NCI-H1417 treated with DMSO at 0.1 percent for 48 hours (cell line): ENCODE results near the gene PMM1.

Source experiments
- DNase-seq: peaks from one replicate; lab custom pipeline; 2025; lab: John Stamatoyannopoulos, UW

The PMM1 gene

DNA sequence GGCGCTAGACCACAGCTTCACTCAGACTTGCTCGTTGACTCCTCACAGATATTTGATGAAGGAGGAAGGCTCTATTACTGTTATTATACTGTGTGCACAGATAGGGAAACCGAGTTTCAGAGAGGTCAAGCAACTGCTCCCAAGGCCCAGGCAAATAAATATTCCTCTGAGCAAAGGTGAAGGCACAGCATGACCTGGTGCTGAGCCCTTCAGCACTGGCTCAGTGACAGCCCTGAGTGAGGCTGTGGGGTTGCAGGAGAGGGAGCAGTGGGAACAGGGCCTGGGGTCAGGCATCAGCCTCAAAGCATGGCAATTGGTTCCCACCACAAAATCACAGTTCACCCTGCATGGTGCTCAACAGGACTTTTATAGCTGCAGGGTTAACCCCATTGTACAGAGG, 52.4 kb downstream of the PMM1 start:
- DNase-seq, result no peak

DNA sequence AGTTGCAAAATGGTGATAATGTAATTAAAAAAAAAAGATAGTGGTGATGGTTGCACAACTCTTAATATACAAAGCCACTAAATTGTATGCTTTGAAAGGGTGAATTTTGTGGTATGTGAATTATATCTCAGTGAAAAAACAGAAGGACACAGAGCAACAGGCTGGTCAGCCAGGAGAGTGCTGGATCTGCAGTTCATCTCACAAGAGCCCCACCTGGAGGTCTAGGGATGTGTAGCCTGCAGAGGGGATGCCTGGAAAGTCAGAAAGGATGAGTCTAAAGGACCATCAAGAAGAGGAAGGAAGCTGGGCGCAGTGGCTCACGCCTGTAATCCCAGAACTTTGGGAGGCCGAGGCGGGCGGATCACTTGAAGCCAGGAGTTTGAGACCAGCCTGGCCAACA, 54.4 kb downstream of the PMM1 start:
- no peak for DNase-seq

DNA sequence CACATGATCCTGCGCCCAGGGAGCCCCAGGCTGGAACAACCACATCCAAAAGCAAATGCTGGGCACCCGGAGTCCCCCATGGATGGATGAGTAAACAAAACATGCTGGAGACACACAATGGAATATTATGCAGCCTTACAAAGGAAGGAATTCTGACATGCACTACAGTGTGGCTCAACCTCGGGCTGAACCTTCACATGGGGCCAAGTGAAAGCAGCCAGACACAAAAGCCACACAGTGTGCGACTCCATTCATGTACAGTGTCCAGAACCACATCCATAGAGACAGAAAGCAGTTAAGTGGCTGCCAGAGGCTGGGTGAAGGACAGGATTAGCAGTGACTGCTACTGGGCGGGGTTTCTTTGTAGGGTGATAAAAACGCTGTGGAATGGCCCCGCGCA, 55.4 kb downstream of the PMM1 start:
- DNase-seq, result no peak

DNA sequence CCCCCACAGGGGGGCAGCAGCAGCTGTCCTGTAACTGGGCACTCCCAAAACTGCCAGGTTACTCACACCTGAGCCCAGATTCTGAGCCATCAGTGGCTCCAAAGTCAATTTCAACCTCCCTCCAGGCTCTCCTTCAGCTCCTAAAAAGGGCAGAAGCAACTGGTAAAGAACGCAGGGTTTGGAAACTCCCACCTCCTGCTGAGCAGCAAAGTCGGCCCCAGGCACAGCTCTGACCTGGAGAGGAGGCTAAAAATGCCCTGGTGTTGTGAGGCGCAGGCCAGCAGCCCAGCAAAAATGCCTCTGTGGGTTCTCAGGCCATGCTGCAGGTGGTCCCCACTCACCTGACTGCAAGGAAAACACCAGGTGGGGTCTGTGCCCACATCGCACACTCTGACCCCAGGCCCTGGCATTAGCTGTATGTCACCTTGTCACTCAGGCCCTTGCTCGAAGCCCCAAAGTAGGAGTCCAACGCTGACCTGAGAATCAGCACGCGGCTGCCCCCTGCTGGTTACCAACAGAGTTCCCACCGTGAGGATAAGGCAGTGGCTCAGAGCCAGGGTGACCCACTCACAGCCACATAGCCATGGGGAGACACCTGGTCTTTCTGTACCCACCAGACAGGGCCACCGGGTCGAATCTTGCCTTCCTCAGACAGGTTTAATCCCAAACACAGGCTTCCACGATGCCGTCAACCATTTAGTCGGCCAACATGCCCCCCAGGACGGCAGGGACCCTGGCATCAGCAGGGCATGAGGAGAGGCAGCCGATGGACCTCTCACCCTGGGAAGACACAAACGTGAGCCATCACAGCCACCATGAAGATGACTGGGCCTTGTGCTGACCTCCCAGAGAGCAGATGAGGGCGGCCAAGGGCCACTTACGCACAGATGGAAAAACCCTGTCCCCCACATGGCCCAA, 56.5 kb downstream of the PMM1 start:
- no peak for DNase-seq

DNA sequence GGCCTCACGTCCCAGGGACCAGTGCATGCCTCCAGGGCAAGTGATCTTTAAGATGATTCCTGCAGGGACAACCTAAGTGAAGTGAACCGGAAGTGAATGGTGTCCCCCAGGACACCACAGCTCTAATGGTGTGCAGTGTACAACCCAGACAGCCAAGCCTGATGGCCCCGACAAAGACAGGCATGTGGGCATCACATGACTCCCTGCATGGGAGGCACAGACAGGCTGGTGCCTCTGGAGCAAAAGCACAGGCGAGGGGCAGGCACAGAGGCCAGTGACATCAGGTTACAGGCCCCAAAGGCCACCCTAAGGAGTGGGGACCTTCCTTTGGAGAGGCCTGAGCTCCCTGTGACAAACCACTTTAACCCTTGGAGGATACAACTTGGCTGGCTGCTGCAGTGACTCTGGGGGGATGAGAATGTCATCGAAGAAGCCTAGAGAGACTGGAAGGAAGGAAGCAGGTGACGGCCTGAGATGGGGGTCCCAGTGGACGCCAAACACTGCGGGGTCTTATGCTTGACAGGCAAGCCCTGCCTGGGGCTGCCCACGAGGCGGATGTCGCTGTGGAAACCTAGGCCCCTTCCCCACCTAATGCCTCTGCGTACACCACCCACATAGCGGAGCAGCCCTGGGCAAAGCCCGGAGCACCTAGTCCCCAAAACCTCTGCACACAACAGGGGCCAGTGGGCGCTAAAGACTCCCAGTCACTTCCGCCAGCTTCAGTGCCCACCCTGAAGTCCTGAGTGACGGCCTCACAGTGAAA, 57.7 kb downstream of the PMM1 start:
- no peak for DNase-seq

DNA sequence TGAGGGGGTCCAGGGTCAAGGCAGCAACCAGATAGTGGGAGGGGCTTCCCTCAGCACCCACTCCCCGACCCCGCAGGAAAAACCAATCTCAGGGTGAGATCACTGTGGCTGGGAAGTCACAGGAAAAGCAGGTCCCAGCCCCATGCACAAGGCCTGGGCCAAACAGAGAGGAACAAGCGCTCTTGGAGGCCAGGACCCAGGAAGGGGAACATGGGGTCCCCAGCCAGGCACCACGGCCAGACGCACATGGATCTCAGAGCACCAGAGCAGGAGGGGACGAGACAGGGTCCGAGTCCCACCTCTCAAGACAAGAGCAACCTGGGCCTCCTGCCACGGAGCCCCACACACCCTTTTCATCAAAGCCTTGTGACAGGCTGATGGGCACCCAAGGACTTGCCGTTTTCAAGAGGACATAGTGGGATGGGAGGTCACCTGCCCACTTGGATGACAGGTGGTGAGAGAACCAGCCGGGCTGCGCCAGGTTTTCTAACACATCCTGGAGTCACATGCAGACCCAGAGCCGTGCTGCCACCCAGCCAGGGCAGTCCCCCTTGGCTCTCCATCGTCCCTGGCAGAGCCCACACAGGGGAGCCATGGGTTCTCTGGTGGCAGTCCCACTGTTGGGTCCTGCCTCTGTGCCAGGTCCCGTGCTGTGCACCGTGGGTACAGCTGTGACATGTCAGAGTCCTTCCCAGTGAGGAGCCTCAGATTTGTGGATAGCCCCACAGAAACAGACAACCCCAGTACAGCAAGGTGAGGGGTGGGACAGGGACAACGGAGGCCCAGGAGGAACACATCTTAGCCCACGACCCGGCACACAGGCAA, 58.5 kb downstream of the PMM1 start:
- no peak for DNase-seq

DNA sequence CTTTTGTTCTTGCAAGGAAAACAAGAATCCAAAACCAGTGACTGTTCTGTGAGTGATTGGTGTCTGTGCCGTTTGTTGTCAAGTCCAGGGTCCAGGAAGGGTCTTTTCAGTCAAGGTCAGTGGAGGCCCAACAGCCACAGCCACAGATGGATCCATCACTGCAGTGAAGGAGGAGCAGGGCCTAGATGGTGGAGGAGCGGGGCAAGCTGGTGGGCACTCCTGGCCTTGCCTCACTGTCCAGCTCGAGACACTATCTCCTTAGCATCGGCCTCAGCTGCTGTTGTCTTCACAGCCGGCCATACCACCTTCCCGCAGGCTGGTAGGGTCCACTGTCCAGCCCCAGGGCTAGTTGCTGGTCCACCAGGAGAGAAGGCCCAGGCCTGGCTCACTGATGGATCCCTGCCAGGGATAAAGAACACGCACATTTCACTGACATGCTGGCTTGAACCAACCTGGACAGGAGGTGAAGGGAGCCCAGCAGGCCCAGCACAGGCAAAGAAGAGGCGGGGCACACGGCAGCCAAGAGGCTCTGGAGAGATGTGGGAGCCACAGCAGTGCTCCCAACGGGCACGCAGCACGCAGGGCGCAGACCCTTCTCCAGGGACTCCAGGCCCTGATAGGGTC, 60.6 kb downstream of the PMM1 start:
- DNase-seq, result no peak

DNA sequence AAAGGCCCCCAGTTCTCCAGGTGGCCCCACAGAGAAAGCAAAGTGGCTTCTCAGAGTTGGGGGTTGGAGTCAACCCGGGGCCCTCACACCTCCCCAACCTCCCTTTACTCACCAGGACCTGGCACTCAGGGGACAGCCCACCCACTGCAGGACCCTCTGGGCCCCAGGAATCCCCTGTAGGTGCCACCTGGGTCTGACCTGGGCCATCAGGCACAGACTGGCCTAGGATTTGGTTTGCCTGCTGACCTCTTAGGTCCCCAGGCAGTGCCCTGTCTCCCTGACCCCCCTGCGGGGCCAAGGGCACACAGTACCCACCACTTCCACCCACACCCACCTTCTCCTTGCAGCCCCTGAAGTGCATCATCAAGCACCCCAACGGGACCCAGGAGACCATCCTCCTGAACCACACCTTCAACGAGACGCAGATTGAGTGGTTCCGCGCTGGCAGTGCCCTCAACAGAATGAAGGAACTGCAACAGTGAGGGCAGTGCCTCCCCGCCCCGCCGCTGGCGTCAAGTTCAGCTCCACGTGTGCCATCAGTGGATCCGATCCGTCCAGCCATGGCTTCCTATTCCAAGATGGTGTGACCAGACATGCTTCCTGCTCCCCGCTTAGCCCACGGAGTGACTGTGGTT, 61.4 kb downstream of the PMM1 start:
- no peak for DNase-seq
